Measurements from ENCODE around the gene LIPC. TPM values are rescaled to one million over a fixed set of nuclear protein-coding genes. Genes with fewer than 3 reads are reported as not detected.

LIPC gene
- total RNA-seq, 2 experiments from 2014 or later: 0.30 to 0.50 TPM

GRCh38 chr15:58503139-58504027 lies 71.6 kb downstream of the LIPC start:
- DNase-seq (no peak), ATAC-seq (no peak)
- Mint-ChIP-seq H3K4me3 (no peak overlapping the region), H3K27me3 (no peaks in the 10 kb centered on the region), H3K4me1 (peaks cover 17% of the 10 kb centered on the region), H3K27ac (no peak overlapping the region), H3K36me3 (ENCODE audit: low read depth) (no peaks in the 10 kb centered on the region), H3K9me3 (ENCODE audit: low read depth) (no peaks in the 10 kb centered on the region)
- intact Hi-C loops (cut with DNase I, micrococcal nuclease): no loop called here
- ChIA-PET POLR2A (no interaction called here), CTCF (no interaction called here)

- CTCF ChIA-PET: interaction anchor here (0.6 to 1.2 kb wide), 3 partner anchors 16 to 164 kb away, joined by 3 read pairs; no protein-coding TSS in a partner anchor
Measured at GRCh38 chr15:58504674-58505234, 73.0 kb downstream of the LIPC start.

GRCh38 chr15:58505581-58505980 lies 73.8 kb downstream of the LIPC start:
- DNase-seq: no peak
- no peak overlapping the region for H3K4me3 Mint-ChIP-seq
- no peak for ATAC-seq
- no peaks in the 10 kb centered on the region for H3K36me3 Mint-ChIP-seq (ENCODE audit: low read depth)
- H3K4me1 Mint-ChIP-seq: peaks cover 17% of the 10 kb centered on the region
- H3K27ac Mint-ChIP-seq: no peak overlapping the region
- CTCF ChIA-PET: interaction anchor here (0.8 to 1.2 kb wide), 2 partner anchors 15 to 165 kb away, joined by 3 read pairs; no protein-coding TSS in a partner anchor
- POLR2A ChIA-PET: no interaction called here
- H3K9me3 Mint-ChIP-seq (ENCODE audit: low read depth): no peaks in the 10 kb centered on the region
- intact Hi-C loops (cut with DNase I, micrococcal nuclease): no loop called here
- no peaks in the 10 kb centered on the region for H3K27me3 Mint-ChIP-seq

More at GRCh38 chr15:58504674-58505234, 73.0 kb downstream of the LIPC start:
- intact Hi-C loops (cut with DNase I, micrococcal nuclease): no loop called here
- DNase-seq (no peak), ATAC-seq (no peak)
- H3K9me3 Mint-ChIP-seq (ENCODE audit: low read depth): no peaks in the 10 kb centered on the region
- no peaks in the 10 kb centered on the region for H3K36me3 Mint-ChIP-seq (ENCODE audit: low read depth)
- no peak overlapping the region for H3K4me3 Mint-ChIP-seq
- no peaks in the 10 kb centered on the region for H3K27me3 Mint-ChIP-seq
- H3K4me1 Mint-ChIP-seq: peaks cover 17% of the 10 kb centered on the region
- H3K27ac Mint-ChIP-seq: no peak overlapping the region
- POLR2A ChIA-PET: no interaction called here

- H3K4me1 Mint-ChIP-seq: peaks cover 17% of the 10 kb centered on the region
- DNase-seq (no peak), ATAC-seq (no peak)
- no peaks in the 10 kb centered on the region for H3K36me3 Mint-ChIP-seq (ENCODE audit: low read depth)
- ChIA-PET POLR2A (interaction anchor here (0.5 kb wide), 1 partner anchor 28 kb away, joined by 3 read pairs; no protein-coding TSS in a partner anchor), CTCF (interaction anchor here (0.8 kb wide), 1 partner anchor 52 kb away, joined by 3 read pairs; no protein-coding TSS in a partner anchor)
- H3K9me3 Mint-ChIP-seq (ENCODE audit: low read depth): no peaks in the 10 kb centered on the region
- no peak overlapping the region for H3K27ac Mint-ChIP-seq
- intact Hi-C loops (cut with DNase I, micrococcal nuclease): no loop called here
- H3K4me3 Mint-ChIP-seq: no peak overlapping the region
- H3K27me3 Mint-ChIP-seq: no peaks in the 10 kb centered on the region
Measured at GRCh38 chr15:58506064-58506490, 74.3 kb downstream of the LIPC start.

GRCh38 chr15:58506783-58507668 lies 75.2 kb downstream of the LIPC start:
- H3K4me3 Mint-ChIP-seq: no peak overlapping the region
- ChIA-PET POLR2A (no interaction called here), CTCF (interaction anchor here (0.8 to 1.2 kb wide), 6 partner anchors 10 to 279 kb away, joined by 3 to 4 read pairs (median 4); no protein-coding TSS in a partner anchor)
- intact Hi-C loops (cut with DNase I, micrococcal nuclease): no loop called here
- no peak for DNase-seq
- H3K27ac Mint-ChIP-seq: no peak overlapping the region
- no peaks in the 10 kb centered on the region for H3K36me3 Mint-ChIP-seq (ENCODE audit: low read depth)
- no peaks in the 10 kb centered on the region for H3K9me3 Mint-ChIP-seq (ENCODE audit: low read depth)
- H3K27me3 Mint-ChIP-seq: no peaks in the 10 kb centered on the region
- peaks cover 17% of the 10 kb centered on the region for H3K4me1 Mint-ChIP-seq
- ATAC-seq: no peak

- DNase-seq (no peak), ATAC-seq (no peak)
- CTCF ChIA-PET: no interaction called here
- POLR2A ChIA-PET: no interaction called here
- H3K27ac Mint-ChIP-seq: no peak overlapping the region
- H3K4me1 Mint-ChIP-seq: peaks cover 17% of the 10 kb centered on the region
- no peaks in the 10 kb centered on the region for H3K36me3 Mint-ChIP-seq (ENCODE audit: low read depth)
- H3K27me3 Mint-ChIP-seq: no peaks in the 10 kb centered on the region
- intact Hi-C loops (cut with DNase I, micrococcal nuclease): no loop called here
- no peak overlapping the region for H3K4me3 Mint-ChIP-seq
- H3K9me3 Mint-ChIP-seq (ENCODE audit: low read depth): no peaks in the 10 kb centered on the region
Measured at GRCh38 chr15:58509556-58509955, 77.8 kb downstream of the LIPC start.

GRCh38 chr15:58510715-58511598 lies 79.2 kb downstream of the LIPC start:
- ATAC-seq (no peak), DNase-seq (no peak)
- peaks cover 7% of the 10 kb centered on the region for H3K9me3 Mint-ChIP-seq (ENCODE audit: low read depth)
- H3K4me3 Mint-ChIP-seq: no peak overlapping the region
- ChIA-PET POLR2A (no interaction called here), CTCF (no interaction called here)
- peaks cover 16% of the 10 kb centered on the region for H3K4me1 Mint-ChIP-seq
- no peak overlapping the region for H3K27ac Mint-ChIP-seq
- intact Hi-C loops (cut with DNase I, micrococcal nuclease): no loop called here
- H3K36me3 Mint-ChIP-seq (ENCODE audit: low read depth): no peaks in the 10 kb centered on the region
- H3K27me3 Mint-ChIP-seq: no peaks in the 10 kb centered on the region

- peaks cover 4% of the 10 kb centered on the region for H3K36me3 Mint-ChIP-seq (ENCODE audit: low read depth)
- peaks cover 15% of the 10 kb centered on the region for H3K4me1 Mint-ChIP-seq
- no peak overlapping the region for H3K27ac Mint-ChIP-seq
- CTCF ChIA-PET: no interaction called here
- H3K4me3 Mint-ChIP-seq: no peak overlapping the region
- DNase-seq: no peak
- intact Hi-C loops (cut with DNase I, micrococcal nuclease): no loop called here
- POLR2A ChIA-PET: no interaction called here
- H3K27me3 Mint-ChIP-seq: no peaks in the 10 kb centered on the region
- H3K9me3 Mint-ChIP-seq (ENCODE audit: low read depth): peaks cover 11% of the 10 kb centered on the region
- no peak for ATAC-seq
Measured at GRCh38 chr15:58511599-58511987, 79.8 kb downstream of the LIPC start.

GRCh38 chr15:58512522-58512921 lies 80.7 kb downstream of the LIPC start:
- Mint-ChIP-seq H3K36me3 (ENCODE audit: low read depth) (peaks cover 7% of the 10 kb centered on the region), H3K4me3 (no peak overlapping the region), H3K27ac (no peak overlapping the region), H3K9me3 (ENCODE audit: low read depth) (peaks cover 11% of the 10 kb centered on the region), H3K4me1 (peaks cover 20% of the 10 kb centered on the region), H3K27me3 (no peaks in the 10 kb centered on the region)
- intact Hi-C loops (cut with DNase I, micrococcal nuclease): no loop called here
- CTCF ChIA-PET: interaction anchor here (0.7 kb wide), 1 partner anchor 284 kb away, joined by 3 read pairs; no protein-coding TSS in a partner anchor
- DNase-seq (no peak), ATAC-seq (no peak)
- POLR2A ChIA-PET: no interaction called here

GRCh38 chr15:58513008-58513407 lies 81.2 kb downstream of the LIPC start:
- Mint-ChIP-seq H3K36me3 (ENCODE audit: low read depth) (peaks cover 7% of the 10 kb centered on the region), H3K27me3 (no peaks in the 10 kb centered on the region), H3K4me3 (no peak overlapping the region), H3K9me3 (ENCODE audit: low read depth) (peaks cover 11% of the 10 kb centered on the region), H3K4me1 (peaks cover 25% of the 10 kb centered on the region), H3K27ac (no peak overlapping the region)
- intact Hi-C loops (cut with DNase I, micrococcal nuclease): no loop called here
- ATAC-seq (no peak), DNase-seq (no peak)
- ChIA-PET CTCF (interaction anchor here (0.7 to 1.1 kb wide), 2 partner anchors 12 to 285 kb away, joined by 3 read pairs; no protein-coding TSS in a partner anchor), POLR2A (no interaction called here)
